ENCODE measurements around the gene TEKT2.

DNA sequence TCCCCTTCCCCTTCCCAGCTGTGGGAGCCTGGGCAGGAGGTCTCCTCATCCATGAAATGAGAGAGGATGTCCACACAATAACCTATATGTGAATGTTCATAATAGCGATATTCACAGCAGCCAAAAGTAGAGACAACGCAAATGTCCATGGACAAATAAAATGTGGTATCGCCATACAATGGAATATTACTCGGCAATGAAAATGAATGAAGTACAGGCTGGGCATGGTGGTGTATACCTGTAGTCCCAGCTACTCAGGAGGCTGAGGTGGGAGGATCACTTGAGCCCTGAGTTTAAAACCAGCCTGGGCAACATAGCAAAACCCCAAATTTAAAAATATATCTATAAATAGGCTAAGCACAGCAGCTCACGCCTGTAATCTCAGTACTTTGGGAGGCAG lies 17.7 kb downstream of the TEKT2 start:
- no peak for TF ChIP-seq POLR2A (IDR thresholded peaks at IDR 0.05)
- TF ChIP-seq, protein P1, sequence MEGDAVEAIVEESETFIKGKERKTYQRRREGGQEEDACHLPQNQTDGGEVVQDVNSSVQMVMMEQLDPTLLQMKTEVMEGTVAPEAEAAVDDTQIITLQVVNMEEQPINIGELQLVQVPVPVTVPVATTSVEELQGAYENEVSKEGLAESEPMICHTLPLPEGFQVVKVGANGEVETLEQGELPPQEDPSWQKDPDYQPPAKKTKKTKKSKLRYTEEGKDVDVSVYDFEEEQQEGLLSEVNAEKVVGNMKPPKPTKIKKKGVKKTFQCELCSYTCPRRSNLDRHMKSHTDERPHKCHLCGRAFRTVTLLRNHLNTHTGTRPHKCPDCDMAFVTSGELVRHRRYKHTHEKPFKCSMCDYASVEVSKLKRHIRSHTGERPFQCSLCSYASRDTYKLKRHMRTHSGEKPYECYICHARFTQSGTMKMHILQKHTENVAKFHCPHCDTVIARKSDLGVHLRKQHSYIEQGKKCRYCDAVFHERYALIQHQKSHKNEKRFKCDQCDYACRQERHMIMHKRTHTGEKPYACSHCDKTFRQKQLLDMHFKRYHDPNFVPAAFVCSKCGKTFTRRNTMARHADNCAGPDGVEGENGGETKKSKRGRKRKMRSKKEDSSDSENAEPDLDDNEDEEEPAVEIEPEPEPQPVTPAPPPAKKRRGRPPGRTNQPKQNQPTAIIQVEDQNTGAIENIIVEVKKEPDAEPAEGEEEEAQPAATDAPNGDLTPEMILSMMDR (IDR thresholded peaks at IDR 0.05 in 4 of 5, conservative IDR thresholded peaks at IDR 0.05 in 1 of 5): no peak

Data from gastrocnemius medialis (tissue), 4 donors.